ENCODE measurements around the gene FAM3D.
"Not testable (repeated sequence)": the region's sequence is repeated elsewhere in the genome, so short reads cannot be mapped to it uniquely, and the experiment has no call there.

The FAM3D gene, protein sequence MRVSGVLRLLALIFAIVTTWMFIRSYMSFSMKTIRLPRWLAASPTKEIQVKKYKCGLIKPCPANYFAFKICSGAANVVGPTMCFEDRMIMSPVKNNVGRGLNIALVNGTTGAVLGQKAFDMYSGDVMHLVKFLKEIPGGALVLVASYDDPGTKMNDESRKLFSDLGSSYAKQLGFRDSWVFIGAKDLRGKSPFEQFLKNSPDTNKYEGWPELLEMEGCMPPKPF

DNA sequence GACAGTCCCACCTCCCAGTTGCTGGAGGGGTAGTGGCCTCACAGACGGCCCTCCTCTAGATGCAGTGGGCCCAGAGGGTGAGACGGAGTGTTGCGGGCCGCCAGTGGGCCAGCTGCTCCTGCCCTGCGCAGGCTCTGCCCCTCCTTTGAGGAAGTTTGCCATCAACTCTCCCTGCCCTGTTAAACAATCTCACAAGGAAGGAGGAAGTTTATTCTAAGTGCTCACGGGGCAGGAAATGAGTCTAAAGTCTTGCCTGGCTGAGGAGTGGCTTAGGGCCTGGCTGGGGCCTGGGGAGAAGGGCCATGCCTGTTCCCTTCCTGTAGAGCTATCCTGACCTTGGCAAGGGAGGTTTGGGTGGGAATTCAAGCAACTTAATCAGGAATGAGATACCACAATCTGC, at the start of gene FAM3D:
FAM3D (minus strand) TSS at position 92 of the 400 bp plus-strand sequence. CDS start 11,211 bp downstream, outside the sequence.
- H3K27me3 ChIP-seq (replicated peaks; ENCODE audit: control insufficient read depth, insufficient read depth, low read length): no peaks in the 10 kb centered on the region; the same call in 1 of the 2 replicates
- DNase-seq (ENCODE audit: extremely low read depth, insufficient read length): no peak
- no peak for TF ChIP-seq CTCF (IDR thresholded peaks at IDR 0.05; ENCODE audit: insufficient read depth, low read length, poor library complexity, severe bottlenecking)
- no peak within 1 kb of the TSS for H3K4me3 ChIP-seq (replicated peaks; ENCODE audit: low read depth, low read length)
- H3K36me3 ChIP-seq (ENCODE audit: control insufficient read depth, insufficient read depth, low read length): no peaks in the 10 kb centered on the region

DNA sequence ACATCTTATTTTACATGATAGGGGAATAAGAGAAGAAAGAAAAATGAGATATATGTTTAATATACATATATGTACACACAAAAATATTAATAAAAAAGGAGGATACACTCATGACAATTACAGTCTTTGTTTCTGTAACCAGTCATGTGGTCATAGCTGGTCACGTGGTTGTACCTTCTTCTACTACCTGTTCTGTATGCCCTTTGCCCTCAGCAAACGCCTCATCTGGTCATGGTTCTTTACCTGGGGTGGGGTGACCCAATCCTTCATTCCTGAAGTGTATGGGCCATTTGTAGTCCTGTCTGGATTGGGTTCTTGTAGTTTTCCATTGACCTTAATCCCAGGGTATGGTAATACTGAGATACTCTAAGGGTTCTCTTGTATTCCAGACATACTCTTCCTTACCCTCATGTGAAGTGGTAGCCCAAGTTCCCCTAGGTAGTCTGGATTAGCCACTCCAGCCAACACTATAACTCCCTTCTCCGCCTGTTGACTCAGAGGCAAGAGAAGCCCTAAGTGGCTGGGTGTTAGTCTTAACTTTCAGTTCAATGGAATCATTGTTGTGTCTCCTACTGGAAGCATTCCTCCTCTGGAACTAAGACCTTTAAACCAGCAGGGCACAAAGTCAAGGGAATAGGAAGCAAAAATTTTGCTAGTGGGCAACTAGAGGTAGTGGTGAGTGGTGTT, 47.3 kb upstream of the FAM3D start:
- TF ChIP-seq CTCF (IDR thresholded peaks at IDR 0.05; ENCODE audit: insufficient read depth, low read length, poor library complexity, severe bottlenecking): no peak
- Histone ChIP-seq H3K27me3 (replicated peaks; ENCODE audit: control insufficient read depth, insufficient read depth, low read length) (no peaks in the 10 kb centered on the region), H3K36me3 (ENCODE audit: control insufficient read depth, insufficient read depth, low read length) (no peaks in the 10 kb centered on the region), H3K4me3 (replicated peaks; ENCODE audit: low read depth, low read length) (no peak overlapping the region)
- no peak for DNase-seq (ENCODE audit: extremely low read depth, insufficient read length)

DNA sequence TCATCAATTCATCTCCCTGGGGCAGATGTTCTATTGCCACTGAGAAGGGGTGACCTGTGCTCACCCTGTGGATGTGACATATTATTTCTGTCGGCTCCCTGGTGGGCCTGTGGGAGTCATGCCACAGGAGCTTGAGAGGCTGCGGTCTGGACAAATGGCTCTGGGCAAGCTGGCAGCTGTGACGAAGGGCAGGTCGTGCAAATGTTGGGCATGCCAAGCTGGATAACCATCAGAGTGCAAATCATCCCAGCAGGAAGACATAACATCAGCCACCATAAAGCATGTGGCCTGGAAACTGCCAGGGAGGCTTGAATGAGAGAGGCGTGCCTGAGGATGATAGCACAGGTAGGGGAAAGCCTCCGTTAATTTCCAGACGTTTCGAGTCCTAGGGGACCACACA, 45.3 kb upstream of the FAM3D start:
- no peak for TF ChIP-seq CTCF (IDR thresholded peaks at IDR 0.05; ENCODE audit: insufficient read depth, low read length, poor library complexity, severe bottlenecking)
- H3K36me3 ChIP-seq (ENCODE audit: control insufficient read depth, insufficient read depth, low read length): no peaks in the 10 kb centered on the region
- no peaks in the 10 kb centered on the region for H3K27me3 ChIP-seq (replicated peaks; ENCODE audit: control insufficient read depth, insufficient read depth, low read length)
- no peak overlapping the region for H3K4me3 ChIP-seq (replicated peaks; ENCODE audit: low read depth, low read length)
- no peak for DNase-seq (ENCODE audit: extremely low read depth, insufficient read length)

- DNase-seq (ENCODE audit: extremely low read depth, insufficient read length); H3K36me3 ChIP-seq (ENCODE audit: control insufficient read depth, insufficient read depth, low read length); H3K4me3 ChIP-seq (replicated peaks; ENCODE audit: low read depth, low read length); H3K27me3 ChIP-seq (replicated peaks; ENCODE audit: control insufficient read depth, insufficient read depth, low read length): not testable (repeated sequence)
Observed at GRCh38 chr3:58708983-58709382, 42.4 kb upstream of the FAM3D start.

DNA sequence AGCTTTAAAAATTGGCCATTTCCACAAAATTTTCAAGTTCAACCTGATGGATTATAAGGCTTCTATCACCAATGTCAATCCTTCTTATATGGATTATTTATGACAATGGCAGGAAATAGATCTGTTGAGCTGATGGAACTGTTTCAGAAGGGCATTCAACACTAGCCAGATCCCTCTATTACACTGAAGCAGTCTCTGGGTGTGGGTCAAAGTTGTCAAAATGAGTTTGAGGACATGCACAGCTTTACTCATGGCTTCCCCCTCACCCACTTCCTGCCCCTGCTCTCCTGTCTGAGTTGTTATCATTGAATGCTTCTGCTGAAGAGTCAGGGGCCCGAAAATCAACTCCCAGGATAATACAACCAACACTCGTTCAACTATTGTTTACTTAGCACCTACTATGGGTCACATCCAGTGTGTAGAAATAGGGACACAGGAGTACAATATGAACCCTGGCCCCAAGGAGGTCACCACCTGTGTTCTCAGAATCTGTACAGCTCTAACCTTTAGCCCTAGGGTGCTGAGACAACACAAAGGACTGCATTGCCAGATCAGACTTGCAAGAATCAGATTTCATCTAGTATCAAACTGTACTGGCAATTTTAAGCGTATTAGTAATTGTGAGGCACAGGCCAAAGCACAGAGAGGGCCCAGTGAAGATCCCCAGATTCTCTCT, 41.7 kb upstream of the FAM3D start:
- no peak for DNase-seq (ENCODE audit: extremely low read depth, insufficient read length)
- no peaks in the 10 kb centered on the region for H3K36me3 ChIP-seq (ENCODE audit: control insufficient read depth, insufficient read depth, low read length)
- H3K27me3 ChIP-seq (replicated peaks; ENCODE audit: control insufficient read depth, insufficient read depth, low read length): no peaks in the 10 kb centered on the region
- no peak overlapping the region for H3K4me3 ChIP-seq (replicated peaks; ENCODE audit: low read depth, low read length)
- no peak for TF ChIP-seq CTCF (IDR thresholded peaks at IDR 0.05; ENCODE audit: insufficient read depth, low read length, poor library complexity, severe bottlenecking)

DNA sequence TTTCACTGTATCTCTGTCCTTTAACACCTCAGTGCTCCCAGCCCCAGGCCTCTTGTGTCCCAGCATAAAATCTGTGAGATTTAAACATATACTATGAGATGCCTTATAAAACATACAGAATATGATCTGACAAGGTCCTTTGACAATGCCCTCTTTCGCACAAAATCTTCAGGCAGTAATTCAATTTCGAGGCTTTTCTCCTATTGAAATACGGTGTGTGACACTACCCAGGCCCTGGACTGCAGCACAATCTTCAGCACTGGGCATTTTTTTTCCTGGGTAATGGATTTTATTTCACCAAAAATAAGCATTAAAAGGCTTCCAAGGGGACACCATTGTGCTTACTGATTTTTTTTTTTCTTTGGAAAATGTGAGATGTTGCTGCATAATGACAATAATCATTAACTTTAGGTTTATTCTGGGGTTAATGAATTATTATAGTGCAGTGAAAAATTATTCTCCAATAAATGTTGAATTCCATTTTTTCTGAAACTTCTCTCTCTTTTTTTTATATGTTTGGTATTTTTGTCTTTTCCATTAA, 40.9 kb upstream of the FAM3D start:
- H3K27me3 ChIP-seq (replicated peaks; ENCODE audit: control insufficient read depth, insufficient read depth, low read length): no peaks in the 10 kb centered on the region
- no peak for TF ChIP-seq CTCF (IDR thresholded peaks at IDR 0.05; ENCODE audit: insufficient read depth, low read length, poor library complexity, severe bottlenecking)
- H3K4me3 ChIP-seq (replicated peaks; ENCODE audit: low read depth, low read length): no peak overlapping the region
- no peak for DNase-seq (ENCODE audit: extremely low read depth, insufficient read length)
- no peaks in the 10 kb centered on the region for H3K36me3 ChIP-seq (ENCODE audit: control insufficient read depth, insufficient read depth, low read length)

Data from GM06990 (cell line).